ENCODE measurements around the gene ATG2A.

ATG2A gene

DNA sequence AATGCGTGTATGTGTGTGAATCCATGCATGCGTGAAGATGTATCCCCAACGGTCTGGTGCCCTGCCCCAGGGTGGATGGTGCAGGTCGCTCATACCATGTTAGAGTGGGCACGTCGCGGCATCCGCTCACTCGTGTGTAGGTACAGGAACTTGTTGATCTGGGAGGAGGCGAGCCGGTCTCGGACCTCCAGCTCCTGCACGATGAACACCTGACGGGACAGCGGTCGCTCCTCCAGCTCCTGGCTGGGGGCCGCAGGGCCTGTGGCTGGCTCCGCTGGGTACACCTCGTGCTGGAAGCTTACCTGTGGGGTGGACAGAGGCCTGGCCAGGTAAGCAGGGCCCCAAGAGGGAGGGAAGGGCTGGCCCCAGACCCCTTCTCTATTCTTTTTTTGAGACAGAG is 18.5 kb downstream of the ATG2A start:
- Histone ChIP-seq H3K4me1 (ENCODE audit: control insufficient read depth, insufficient read depth, low read length) (no peaks in the 10 kb centered on the region), H3K27me3 (replicated peaks; ENCODE audit: control insufficient read depth, insufficient read depth, low read length) (no peaks in the 10 kb centered on the region), H3K36me3 (ENCODE audit: control insufficient read depth, insufficient read depth, low read length, severe bottlenecking) (peaks cover 59% of the 10 kb centered on the region), H3K4me3 (ENCODE audit: low read length) (no peak overlapping the region), H3K9ac (ENCODE audit: low read length) (no peak overlapping the region), H3K9me3 (ENCODE audit: control insufficient read depth, low read length) (no peaks in the 10 kb centered on the region)
- no peak for DNase-seq (ENCODE audit: low read depth)

DNA sequence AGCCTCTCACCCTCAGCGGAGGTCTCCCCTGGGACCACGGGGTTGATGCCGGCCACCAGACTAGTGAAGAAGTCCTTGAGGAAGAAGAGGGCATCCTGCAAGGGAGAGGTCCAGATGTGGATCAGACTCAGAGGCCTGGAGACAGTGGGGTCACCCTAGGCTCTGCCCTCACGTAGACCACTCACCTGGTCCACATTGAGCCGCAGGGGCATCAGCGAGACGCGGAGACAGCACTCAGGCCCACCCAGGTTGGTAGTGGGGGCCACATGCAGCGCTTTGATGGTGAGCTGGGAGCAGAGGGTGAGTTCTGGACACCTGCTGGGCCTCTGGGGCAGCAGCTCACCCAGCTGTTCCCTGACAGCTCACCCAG is 18.9 kb downstream of the ATG2A start:
- Histone ChIP-seq H3K27me3 (replicated peaks; ENCODE audit: control insufficient read depth, insufficient read depth, low read length) (no peaks in the 10 kb centered on the region), H3K4me3 (ENCODE audit: low read length) (no peak overlapping the region), H3K9ac (ENCODE audit: low read length) (no peak overlapping the region), H3K36me3 (ENCODE audit: control insufficient read depth, insufficient read depth, low read length, severe bottlenecking) (peaks cover 55% of the 10 kb centered on the region), H3K9me3 (ENCODE audit: control insufficient read depth, low read length) (no peaks in the 10 kb centered on the region), H3K4me1 (ENCODE audit: control insufficient read depth, insufficient read depth, low read length) (no peaks in the 10 kb centered on the region)
- DNase-seq (ENCODE audit: low read depth): no peak

DNA sequence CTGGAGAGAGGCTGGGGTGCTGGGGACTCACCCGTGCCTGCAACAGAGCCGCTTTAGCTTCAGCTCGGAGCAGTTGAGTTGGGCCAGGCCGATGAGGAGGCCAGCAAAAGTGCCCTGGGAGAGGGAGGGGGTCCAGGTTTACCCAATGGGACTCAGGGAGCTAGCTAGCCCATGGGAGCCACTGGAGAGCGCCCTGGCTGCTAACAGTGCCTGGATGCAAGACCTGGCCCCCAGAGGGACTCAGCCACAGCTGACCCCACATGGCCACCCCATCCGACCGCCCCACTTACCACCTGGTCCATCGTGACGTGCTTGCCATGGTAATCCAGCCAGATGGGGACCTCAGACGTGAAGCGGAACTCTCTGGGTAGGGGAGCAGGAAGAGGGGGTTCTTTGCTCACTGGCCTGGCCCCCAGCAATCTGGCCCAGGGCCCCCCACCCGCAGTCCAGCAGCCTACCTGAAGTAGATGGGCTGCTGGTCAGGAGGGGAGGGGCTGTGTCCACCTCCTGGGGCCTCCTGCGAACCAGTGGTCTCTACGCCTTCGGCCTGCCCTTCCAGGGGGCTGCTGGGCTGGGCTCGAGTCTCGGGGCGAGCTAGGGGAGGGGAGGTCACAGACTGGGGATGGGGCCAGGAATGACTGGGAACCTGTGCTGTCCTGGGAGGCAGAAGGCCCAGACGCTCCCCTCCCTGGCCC is 19.5 kb downstream of the ATG2A start:
- Histone ChIP-seq H3K4me1 (ENCODE audit: control insufficient read depth, insufficient read depth, low read length) (no peaks in the 10 kb centered on the region), H3K4me3 (ENCODE audit: low read length) (no peak overlapping the region), H3K36me3 (ENCODE audit: control insufficient read depth, insufficient read depth, low read length, severe bottlenecking) (peaks cover 52% of the 10 kb centered on the region), H3K27me3 (replicated peaks; ENCODE audit: control insufficient read depth, insufficient read depth, low read length) (no peaks in the 10 kb centered on the region), H3K9ac (ENCODE audit: low read length) (no peak overlapping the region), H3K9me3 (ENCODE audit: control insufficient read depth, low read length) (no peaks in the 10 kb centered on the region)
- DNase-seq (ENCODE audit: low read depth): no peak

DNA sequence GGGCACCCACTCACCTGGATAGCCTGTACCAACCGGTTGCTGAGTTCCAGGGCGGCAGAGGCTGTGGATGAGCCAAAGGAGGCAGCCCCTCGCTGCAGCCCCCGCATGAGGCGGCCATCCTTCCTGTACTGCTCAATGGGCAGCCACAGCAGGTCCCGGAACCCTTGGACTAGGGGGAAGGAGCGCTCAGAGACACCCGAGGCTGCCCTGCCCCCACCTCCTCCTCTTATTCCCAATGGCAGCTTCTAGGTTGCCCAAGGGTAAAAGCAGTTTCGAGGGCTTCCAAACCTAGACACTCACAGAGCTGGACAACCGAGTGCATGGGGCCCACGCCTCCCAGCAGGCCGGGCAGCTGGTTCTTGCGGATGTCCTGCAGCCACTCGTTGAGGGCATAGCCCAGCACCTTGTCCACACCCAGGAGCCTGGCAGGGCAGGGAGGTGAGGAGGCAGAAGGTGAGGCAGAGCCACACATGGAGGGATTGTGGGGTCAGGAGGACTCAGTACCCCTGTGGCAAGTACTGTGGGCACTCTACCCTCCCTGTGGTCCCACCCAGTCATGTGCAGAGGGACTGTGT is 20.5 kb downstream of the ATG2A start:
- H3K9ac ChIP-seq (ENCODE audit: low read length): no peak overlapping the region
- H3K4me3 ChIP-seq (ENCODE audit: low read length): no peak overlapping the region
- H3K27me3 ChIP-seq (replicated peaks; ENCODE audit: control insufficient read depth, insufficient read depth, low read length): no peaks in the 10 kb centered on the region
- H3K4me1 ChIP-seq (ENCODE audit: control insufficient read depth, insufficient read depth, low read length): no peaks in the 10 kb centered on the region
- no peaks in the 10 kb centered on the region for H3K9me3 ChIP-seq (ENCODE audit: control insufficient read depth, low read length)
- no peak for DNase-seq (ENCODE audit: low read depth)
- H3K36me3 ChIP-seq (ENCODE audit: control insufficient read depth, insufficient read depth, low read length, severe bottlenecking): peaks cover 45% of the 10 kb centered on the region

DNA sequence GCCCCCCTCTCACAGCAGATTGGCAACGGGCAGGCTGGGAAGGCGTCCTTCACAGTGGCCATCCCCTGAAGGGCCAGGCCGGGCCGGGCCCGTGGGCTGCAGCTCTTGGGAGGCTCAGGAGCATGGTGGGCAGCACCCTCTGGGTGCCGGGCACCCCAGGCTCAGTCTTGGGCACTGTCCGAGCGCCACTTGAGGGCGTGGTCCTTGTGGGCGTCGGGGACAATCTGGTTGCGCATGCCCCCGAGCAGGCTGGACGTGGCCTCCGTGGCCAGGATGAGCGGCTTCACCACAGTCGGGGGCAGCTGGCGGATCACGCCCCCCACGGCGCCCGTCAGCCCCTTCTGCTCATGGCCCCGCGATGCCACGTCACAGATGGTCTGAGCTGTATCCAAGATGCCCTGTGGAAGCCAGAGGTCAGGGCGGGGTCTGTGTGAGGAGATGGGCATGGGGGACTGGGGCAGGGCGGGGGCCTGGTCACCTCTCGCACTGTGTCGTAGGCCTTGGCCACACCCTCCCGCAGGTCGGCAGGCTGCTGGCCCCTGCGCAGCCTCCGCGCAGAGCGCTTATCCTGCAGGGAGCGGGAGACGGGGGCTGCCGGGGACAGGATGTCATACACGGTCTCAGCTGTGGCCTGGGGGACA is 22.1 kb downstream of the ATG2A start:
- Histone ChIP-seq H3K36me3 (ENCODE audit: control insufficient read depth, insufficient read depth, low read length, severe bottlenecking) (peaks cover 30% of the 10 kb centered on the region), H3K9me3 (ENCODE audit: control insufficient read depth, low read length) (no peaks in the 10 kb centered on the region)

DNA sequence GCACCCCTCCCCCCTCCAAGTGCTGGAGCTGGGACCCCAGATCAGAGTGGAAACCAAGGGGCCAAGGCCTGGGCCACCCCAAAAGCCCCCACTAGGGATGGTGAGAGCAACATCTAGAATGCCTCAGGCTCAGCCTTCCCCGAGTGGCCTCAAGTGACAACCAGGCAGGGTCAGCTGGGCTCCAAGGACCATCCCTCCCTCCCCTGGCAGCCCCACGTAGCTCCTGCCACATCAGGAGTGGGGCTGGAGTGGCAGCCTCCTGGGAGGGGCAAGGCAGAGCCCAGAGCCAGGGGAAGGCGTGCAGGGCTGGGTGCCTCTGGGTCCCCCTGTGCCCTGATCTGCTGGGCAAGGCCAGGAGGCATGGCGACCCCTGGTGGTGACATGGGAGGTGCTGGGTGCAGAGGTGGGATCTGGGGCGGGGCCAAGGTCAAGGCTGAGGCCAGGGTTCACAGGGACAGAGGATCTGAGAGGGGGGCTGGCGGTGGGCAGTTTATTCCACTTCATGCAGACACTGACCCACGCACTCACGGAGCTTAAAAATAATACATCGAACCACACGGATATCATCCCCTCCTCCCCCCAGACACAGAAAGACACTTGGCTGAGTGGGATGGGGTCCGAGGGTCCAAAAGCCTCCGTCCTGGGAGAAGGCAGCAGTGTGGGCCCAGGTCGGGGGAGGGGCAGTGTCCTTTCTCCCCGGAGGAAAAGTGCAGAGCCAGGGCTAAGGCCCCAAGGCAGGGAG is 22.8 kb downstream of the ATG2A start:
- no peaks in the 10 kb centered on the region for H3K9me3 ChIP-seq (ENCODE audit: control insufficient read depth, low read length)
- no peaks in the 10 kb centered on the region for H3K4me1 ChIP-seq (ENCODE audit: control insufficient read depth, insufficient read depth, low read length)
- H3K36me3 ChIP-seq (ENCODE audit: control insufficient read depth, insufficient read depth, low read length, severe bottlenecking): peaks cover 26% of the 10 kb centered on the region
- H3K27me3 ChIP-seq (replicated peaks; ENCODE audit: control insufficient read depth, insufficient read depth, low read length): no peaks in the 10 kb centered on the region
- H3K4me3 ChIP-seq (ENCODE audit: low read length): no peak overlapping the region
- H3K9ac ChIP-seq (ENCODE audit: low read length): no peak overlapping the region
- DNase-seq (ENCODE audit: low read depth): peak; percentile 84

More for the DNA sequence above, 22.1 kb downstream of the ATG2A start:
- Histone ChIP-seq H3K4me1 (ENCODE audit: control insufficient read depth, insufficient read depth, low read length) (no peaks in the 10 kb centered on the region), H3K27me3 (replicated peaks; ENCODE audit: control insufficient read depth, insufficient read depth, low read length) (no peaks in the 10 kb centered on the region), H3K9ac (ENCODE audit: low read length) (no peak overlapping the region), H3K4me3 (ENCODE audit: low read length) (no peak overlapping the region)
- DNase-seq (ENCODE audit: low read depth): no peak

DNA sequence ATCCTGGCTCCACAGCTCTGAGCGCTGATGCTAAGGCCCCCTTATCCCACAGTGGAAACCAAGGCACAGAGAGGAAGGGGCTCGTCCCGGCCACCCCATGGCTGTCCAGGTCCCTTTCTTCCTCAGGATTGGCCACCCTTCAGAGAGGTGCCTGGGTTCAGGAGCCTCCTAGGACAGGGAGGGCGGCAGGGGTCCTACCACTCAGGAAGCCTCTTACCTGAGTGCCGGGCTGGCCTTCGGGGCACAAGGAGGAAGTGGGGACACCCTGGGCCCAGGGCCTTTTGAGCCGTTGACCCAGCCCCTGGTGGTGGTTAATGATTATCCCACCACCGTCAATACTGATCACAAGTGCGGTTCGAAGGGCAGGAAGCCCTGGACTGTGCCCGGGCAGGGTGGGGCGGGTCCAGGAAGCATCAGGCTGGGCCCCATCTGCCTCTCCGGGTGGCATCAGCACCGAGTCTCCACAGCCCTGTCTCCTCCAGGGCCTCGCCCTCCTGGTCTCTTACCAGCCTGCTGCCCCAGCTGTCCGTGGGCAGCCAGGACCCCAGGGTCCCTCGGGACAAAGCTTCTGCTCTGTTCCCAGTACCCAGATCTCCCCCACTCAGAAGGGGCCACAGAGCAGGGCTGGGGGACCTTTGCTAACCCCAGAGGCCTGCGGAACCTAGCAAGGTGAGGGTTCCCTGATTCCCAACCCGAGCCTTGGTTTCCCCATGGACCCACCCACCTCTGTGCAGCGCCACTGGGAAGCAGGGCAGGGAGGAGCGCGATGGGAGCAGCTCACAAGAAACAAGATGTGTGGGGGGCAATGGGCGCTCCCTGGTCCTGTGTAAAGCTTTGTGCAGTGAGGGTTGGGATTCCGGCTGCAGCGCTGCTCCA is 23.6 kb downstream of the ATG2A start:
- peaks cover 21% of the 10 kb centered on the region for H3K36me3 ChIP-seq (ENCODE audit: control insufficient read depth, insufficient read depth, low read length, severe bottlenecking)
- H3K4me3 ChIP-seq (ENCODE audit: low read length): no peak overlapping the region
- no peaks in the 10 kb centered on the region for H3K27me3 ChIP-seq (replicated peaks; ENCODE audit: control insufficient read depth, insufficient read depth, low read length)
- no peak for DNase-seq (ENCODE audit: low read depth)
- H3K9me3 ChIP-seq (ENCODE audit: control insufficient read depth, low read length): no peaks in the 10 kb centered on the region
- no peaks in the 10 kb centered on the region for H3K4me1 ChIP-seq (ENCODE audit: control insufficient read depth, insufficient read depth, low read length)
- H3K9ac ChIP-seq (ENCODE audit: low read length): no peak overlapping the region

DNA sequence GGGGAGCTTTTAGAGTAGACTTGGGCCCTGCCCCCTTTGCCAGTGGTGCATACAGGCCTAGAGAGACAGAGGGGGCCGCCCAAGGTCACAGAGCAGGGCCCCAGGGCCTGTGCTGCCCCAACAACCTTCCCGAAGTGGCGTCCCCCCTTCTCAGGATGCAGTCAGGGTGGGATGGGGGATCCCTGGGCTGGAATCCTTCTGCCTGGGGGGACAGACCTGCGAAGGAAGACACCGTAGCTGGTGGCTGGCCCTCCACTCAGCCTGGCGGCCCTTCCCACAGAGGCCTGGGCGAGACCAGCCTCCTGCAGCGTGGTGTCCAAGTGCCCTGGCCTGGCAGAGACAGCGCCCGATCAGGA is 24.2 kb downstream of the ATG2A start:
- Histone ChIP-seq H3K9me3 (ENCODE audit: control insufficient read depth, low read length) (no peaks in the 10 kb centered on the region), H3K9ac (ENCODE audit: low read length) (no peak overlapping the region), H3K27me3 (replicated peaks; ENCODE audit: control insufficient read depth, insufficient read depth, low read length) (no peaks in the 10 kb centered on the region), H3K4me3 (ENCODE audit: low read length) (no peak overlapping the region), H3K4me1 (ENCODE audit: control insufficient read depth, insufficient read depth, low read length) (no peaks in the 10 kb centered on the region), H3K36me3 (ENCODE audit: control insufficient read depth, insufficient read depth, low read length, severe bottlenecking) (peaks cover 16% of the 10 kb centered on the region)
- DNase-seq (ENCODE audit: low read depth): no peak

DNA sequence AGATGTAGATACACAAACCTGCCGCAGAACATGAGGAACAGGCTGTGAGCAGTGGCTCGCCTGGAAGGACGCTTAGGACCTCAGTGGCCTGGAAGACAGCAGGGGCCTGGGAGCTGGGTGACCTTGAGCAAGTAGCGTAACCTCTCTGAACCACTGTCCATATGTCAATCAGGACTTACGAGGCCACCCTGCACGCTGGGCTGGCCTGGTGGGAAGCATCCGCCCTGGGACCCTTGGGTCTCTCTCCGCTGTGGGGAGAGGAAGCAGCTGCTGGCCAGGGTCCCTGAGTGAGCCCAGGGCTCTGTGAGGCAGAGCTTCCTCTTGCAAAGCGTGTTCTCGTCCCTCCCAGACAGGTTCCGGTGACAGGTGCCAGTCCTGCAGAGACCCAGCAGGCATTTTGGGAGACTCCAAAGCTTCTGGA is 24.6 kb downstream of the ATG2A start:
- H3K4me3 ChIP-seq (ENCODE audit: low read length): no peak overlapping the region
- no peak for DNase-seq (ENCODE audit: low read depth)
- H3K27me3 ChIP-seq (replicated peaks; ENCODE audit: control insufficient read depth, insufficient read depth, low read length): no peaks in the 10 kb centered on the region
- H3K9me3 ChIP-seq (ENCODE audit: control insufficient read depth, low read length): no peaks in the 10 kb centered on the region
- peaks cover 13% of the 10 kb centered on the region for H3K36me3 ChIP-seq (ENCODE audit: control insufficient read depth, insufficient read depth, low read length, severe bottlenecking)
- H3K9ac ChIP-seq (ENCODE audit: low read length): no peak overlapping the region
- H3K4me1 ChIP-seq (ENCODE audit: control insufficient read depth, insufficient read depth, low read length): peaks cover 4% of the 10 kb centered on the region

DNA sequence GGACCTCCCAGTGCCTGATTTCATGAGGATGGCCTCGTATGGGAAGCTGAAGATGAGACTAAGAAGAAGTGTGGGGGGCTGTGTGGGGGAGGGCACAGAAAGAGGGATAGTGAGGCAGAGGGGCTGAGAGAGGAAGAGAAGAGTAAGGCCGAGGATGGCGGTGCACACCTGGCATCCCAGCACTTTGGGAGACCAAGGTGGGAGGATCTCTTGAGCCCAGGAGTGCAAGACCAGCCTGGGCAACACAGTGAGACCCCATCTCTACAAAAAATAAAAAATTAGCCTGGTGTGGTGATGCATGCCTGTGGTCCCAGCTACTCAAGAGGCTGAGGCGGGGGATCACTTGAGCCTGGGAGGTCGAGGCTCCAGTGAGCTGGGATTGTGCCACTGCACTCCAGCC is 25.1 kb downstream of the ATG2A start:
- Histone ChIP-seq H3K4me3 (ENCODE audit: low read length) (no peak overlapping the region), H3K9ac (ENCODE audit: low read length) (no peak overlapping the region), H3K4me1 (ENCODE audit: control insufficient read depth, insufficient read depth, low read length) (peaks cover 6% of the 10 kb centered on the region), H3K9me3 (ENCODE audit: control insufficient read depth, low read length) (no peaks in the 10 kb centered on the region), H3K27me3 (replicated peaks; ENCODE audit: control insufficient read depth, insufficient read depth, low read length) (no peaks in the 10 kb centered on the region), H3K36me3 (ENCODE audit: control insufficient read depth, insufficient read depth, low read length, severe bottlenecking) (peaks cover 8% of the 10 kb centered on the region)
- DNase-seq (ENCODE audit: low read depth): no peak

All from adipocyte (in vitro differentiated cells).